SU-DHL-6 (cell line): ENCODE data around the gene PGAP3.

ENCODE experiments used
- H2AFZ ChIP-seq: fragments of 200-600 bp; sonication (generic); 2 replicates; pipeline ENCODE4 v1.6.1; 2014; ENCODE audit warnings: low read depth, mild to moderate bottlenecking, moderate library complexity, mixed read lengths, antibody characterized with exemption, low read length; ENCODE audit not compliant: severe bottlenecking
- H3F3A ChIP-seq: fragments of 200-600 bp; shearing (Covaris generic); 2 replicates; pipeline ENCODE4 v1.6.0; 2016; ENCODE audit warnings: antibody characterized with exemption, mild to moderate bottlenecking; ENCODE audit not compliant: insufficient read depth
- H3K27ac ChIP-seq: fragments of 200-600 bp; sonication (generic); 2 replicates; pipeline ENCODE4 v1.5.1; 2016; ENCODE audit warnings: low read depth, mild to moderate bottlenecking, low read length, moderate library complexity, mixed read lengths
- H3K27me3 ChIP-seq: fragments of 200-600 bp; sonication (generic), shearing (Covaris generic); 2 replicates; pipeline ENCODE4 v1.6.0; 2014; ENCODE audit warnings: mild to moderate bottlenecking, low read length
- H3K36me3 ChIP-seq: fragments of 200-600 bp; sonication (generic); 2 replicates; pipeline ENCODE4 v1.6.1; 2014; ENCODE audit warnings: mild to moderate bottlenecking, low read length, mixed read lengths
- H3K4me2 ChIP-seq: fragments of 300-600, 200-600 bp; shearing (Covaris generic), sonication (generic); 2 replicates; pipeline ENCODE4 v1.6.0; 2014; ENCODE audit warnings: low read length, low read depth, mild to moderate bottlenecking; ENCODE audit not compliant: poor library complexity, severe bottlenecking
- H3K4me3 ChIP-seq: fragments of 200-600 bp; sonication (generic); 2 replicates; pipeline ENCODE4 v1.5.1; 2014; ENCODE audit warnings: antibody characterized with exemption, low read length, mild to moderate bottlenecking, mixed read lengths; ENCODE audit not compliant: insufficient read depth, poor library complexity, severe bottlenecking
- H3K79me2 ChIP-seq: fragments of 200-600 bp; sonication (generic); 2 replicates; pipeline ENCODE4 v1.6.1; 2014; ENCODE audit warnings: mild to moderate bottlenecking, low read length, moderate library complexity; ENCODE audit not compliant: insufficient read depth
- H3K9ac ChIP-seq: fragments of 200-600 bp; sonication (generic); 2 replicates; pipeline ENCODE4 v1.7.0; 2014; ENCODE audit warnings: mild to moderate bottlenecking, low read length
- H3K9me2 ChIP-seq: fragments of 200-600 bp; sonication (generic); replicated peaks from 2 replicates; pipeline ENCODE4 v1.6.1; 2014; ENCODE audit warnings: low read length; ENCODE audit not compliant: insufficient read depth
- H3K9me3 ChIP-seq: fragments of 200-600 bp; sonication (generic); 2 replicates; pipeline ENCODE4 v1.6.1; 2014; ENCODE audit warnings: low read length, mixed read lengths; ENCODE audit not compliant: insufficient read depth
- H4K20me1 ChIP-seq: fragments of 200-600 bp; sonication (generic); 2 replicates; pipeline ENCODE4 v1.6.1; 2014; ENCODE audit warnings: low read depth, mild to moderate bottlenecking, antibody characterized with exemption, low read length, moderate library complexity, mixed read lengths
- CTCF ChIP-seq: fragments of 200-600 bp; sonication (generic); IDR thresholded peaks from one replicate; pipeline ENCODE4 v1.5.1; 2017; ENCODE audit warnings: antibody characterized with exemption, mild to moderate bottlenecking, low read length, moderate library complexity; ENCODE audit not compliant: insufficient read depth, poor library complexity, severe bottlenecking
- EZH2phosphoT487 ChIP-seq: fragments of 200-600 bp; sonication (generic), shearing (Covaris generic); conservative IDR thresholded peaks from 2 replicates; pipeline ENCODE4 v1.6.1; 2018; ENCODE audit warnings: mild to moderate bottlenecking, antibody characterized with exemption, low read length, moderate library complexity, mixed read lengths

PGAP3 gene

DNA sequence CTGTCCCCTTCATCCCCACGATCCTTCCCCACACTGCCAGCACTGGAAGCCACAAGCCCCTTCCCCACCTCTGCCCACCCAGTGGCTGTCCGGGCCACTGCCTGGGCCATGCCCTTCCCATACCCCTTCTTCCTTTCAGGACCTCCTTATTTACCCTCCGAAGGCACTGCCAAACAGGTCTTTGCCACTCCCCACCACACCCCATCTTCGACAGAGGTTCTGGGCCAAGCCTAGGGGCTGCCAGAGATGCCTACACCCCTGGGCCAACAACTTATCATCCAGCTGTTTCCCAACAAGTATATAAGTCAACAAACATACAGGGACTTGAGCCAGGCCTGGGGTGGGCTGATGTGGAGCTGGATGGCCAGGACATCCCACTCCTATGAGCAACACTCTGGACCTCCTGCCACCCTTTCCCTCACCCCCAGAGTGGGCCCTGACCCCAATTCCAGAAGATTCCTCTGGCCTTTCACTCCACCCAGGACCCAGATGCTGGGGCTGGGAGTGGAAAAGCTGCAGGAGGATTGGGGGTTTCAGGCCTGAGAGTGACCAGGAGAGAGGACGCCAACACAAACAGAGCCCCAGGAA lies 62.6 kb downstream of the PGAP3 start:
- H3K9me3 ChIP-seq = no peaks in the 10 kb centered on the region
- H3K9ac ChIP-seq = no peak overlapping the region
- no peak overlapping the region for H3K4me2 ChIP-seq
- peaks cover 5% of the 10 kb centered on the region; the same call in 1 of the 2 replicates for H3F3A ChIP-seq
- H3K36me3 ChIP-seq = no peaks in the 10 kb centered on the region
- H3K27ac ChIP-seq = no peak overlapping the region
- H4K20me1 ChIP-seq = no peaks in the 10 kb centered on the region
- no peaks in the 10 kb centered on the region for H3K9me2 ChIP-seq
- no peaks in the 10 kb centered on the region for H3K79me2 ChIP-seq
- no peak overlapping the region for H3K4me3 ChIP-seq
- no peak overlapping the region for H2AFZ ChIP-seq
- H3K27me3 ChIP-seq = no peaks in the 10 kb centered on the region
- TF ChIP-seq EZH2phosphoT487 (no peak), CTCF (no peak)

DNA sequence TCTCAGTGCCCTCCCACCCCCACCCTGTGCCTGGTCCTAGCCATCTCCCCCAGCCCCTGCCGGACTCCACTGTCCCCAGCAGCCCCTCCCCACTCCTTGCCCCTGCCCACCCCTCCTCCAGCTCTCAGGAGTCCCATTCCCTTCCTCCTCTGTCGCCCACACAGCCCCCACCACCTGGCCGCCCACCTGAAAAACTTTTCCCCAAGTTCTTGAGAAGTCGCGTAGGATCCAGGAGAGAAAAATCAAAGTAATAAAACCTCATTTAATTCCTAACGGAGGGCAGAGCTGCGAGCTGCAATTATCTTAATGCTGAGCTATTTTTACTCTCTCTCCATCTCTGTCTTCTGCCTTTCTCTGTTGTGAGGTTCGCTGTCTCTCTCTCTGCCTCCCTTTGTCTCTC lies 63.5 kb downstream of the PGAP3 start:
- no peak overlapping the region for H3K4me2 ChIP-seq
- H3K9me2 ChIP-seq = no peaks in the 10 kb centered on the region
- no peak overlapping the region for H3K4me3 ChIP-seq
- H2AFZ ChIP-seq = no peak overlapping the region
- H3K27me3 ChIP-seq = no peaks in the 10 kb centered on the region
- no peaks in the 10 kb centered on the region for H3K9me3 ChIP-seq
- no peaks in the 10 kb centered on the region for H3K36me3 ChIP-seq
- H3K79me2 ChIP-seq = no peaks in the 10 kb centered on the region
- TF ChIP-seq EZH2phosphoT487 (no peak), CTCF (no peak)
- no peaks in the 10 kb centered on the region for H4K20me1 ChIP-seq
- H3F3A ChIP-seq = peaks cover 5% of the 10 kb centered on the region; the same call in 1 of the 2 replicates
- H3K9ac ChIP-seq = no peak overlapping the region
- H3K27ac ChIP-seq = no peak overlapping the region

GRCh38 chr17:39623356-39623950 lies 64.4 kb downstream of the PGAP3 start:
- H4K20me1 ChIP-seq = no peaks in the 10 kb centered on the region
- TF ChIP-seq EZH2phosphoT487 (no peak), CTCF (peak; percentile 93)
- no peak overlapping the region for H3K4me2 ChIP-seq
- no peaks in the 10 kb centered on the region for H3K27me3 ChIP-seq
- H3K9me2 ChIP-seq = no peaks in the 10 kb centered on the region
- no peaks in the 10 kb centered on the region for H3K9me3 ChIP-seq
- H3K79me2 ChIP-seq = no peaks in the 10 kb centered on the region
- no peak overlapping the region for H3K4me3 ChIP-seq
- H3F3A ChIP-seq = peaks cover 11% of the 10 kb centered on the region; the same call in 1 of the 2 replicates
- no peak overlapping the region for H3K27ac ChIP-seq
- H3K36me3 ChIP-seq = no peaks in the 10 kb centered on the region
- H3K9ac ChIP-seq = no peak overlapping the region; the same call in 1 of the 2 replicates
- H2AFZ ChIP-seq = no peak overlapping the region
